HCT116 (cell line): ENCODE data around the gene KRTAP4-3. TPM values are rescaled to one million over a fixed set of nuclear protein-coding genes. Genes with fewer than 3 reads are reported as not detected.

Experiments
- ATAC-seq: fragments of 200-7000 bp; cut with Tn5 transposase; 2 replicates; pipeline ENCODE4 v1.9.1; 2020; ENCODE audit warnings: mild to moderate bottlenecking, moderate library complexity
- BruUV-seq: library from RNA; stranded (reverse); fragments of 400-500 nt; replicated peaks from 2 replicates; lab custom pipeline; 2021; lab: Mats Ljungman, UMichigan
- CTCF ChIA-PET: fragments of 300-600 bp; sonication (Branson Sonifier 250); formaldehyde crosslinking; loops from one replicate; lab custom pipeline; 2021; ENCODE audit warnings: antibody characterized with exemption; lab: Charles Lee
- POLR2A ChIA-PET: fragments of 300-600, 350-600 bp; sonication (Branson Sonifier 250); formaldehyde crosslinking; loops from one replicate; lab custom pipeline; 2021; ENCODE audit warnings: antibody characterized with exemption; lab: Charles Lee
- RAD21 ChIA-PET, 2 experiments: fragments of 300-600 bp; sonication (Branson Sonifier 250); formaldehyde crosslinking; loops; one replicate each; lab custom pipeline; 2023; ENCODE audit warnings: low total read pairs in 2 of 2; ENCODE audit not compliant: uncharacterized antibody in 2 of 2, unreplicated experiment in 2 of 2, low non-redundant PET in 1 of 2; lab: Charles Lee
- DNase-seq: peaks from one replicate; pipeline ENCODE4 v3.0.0-alpha.2; 2010; ENCODE audit warnings: low read depth, low spot score
- H2AFZ ChIP-seq: fragments of 200-600 bp; shearing (Covaris generic), sonication (generic); 2 replicates; pipeline ENCODE4 v1.6.1; 2017; ENCODE audit warnings: low read depth, mixed run types, mixed read lengths, antibody characterized with exemption, low read length; ENCODE audit not compliant: poor library complexity, severe bottlenecking
- H3K27ac ChIP-seq: 2 replicates; pipeline ENCODE4 v1.5.1; 2012; ENCODE audit warnings: low read depth, low read length
- H3K27me3 ChIP-seq: fragments of 200-600 bp; sonication (generic); 2 replicates; pipeline ENCODE4 v1.6.1; 2016; ENCODE audit warnings: mixed run types, low read length, mixed read lengths; ENCODE audit not compliant: insufficient read depth
- H3K36me3 ChIP-seq, 2 experiments: fragments of 200-500 bp in 1 of 2; fragments of 200-600 bp in 1 of 2; sonication (Bioruptor generic) in 1 of 2; sonication (generic) in 1 of 2; 2 replicates each; pipeline versions ENCODE4 v1.5.1 to v1.6.1; 2014 to 2016; ENCODE audit warnings: low read length in 2 of 2, inconsistent platforms in 1 of 2, mixed read lengths in 1 of 2, mixed run types in 1 of 2; ENCODE audit not compliant: insufficient read depth in 2 of 2, control insufficient read depth in 1 of 2
- H3K4me1 ChIP-seq, 2 experiments: fragments of 200-600 bp in 1 of 2; sonication (generic) in 1 of 2; 2 replicates each; pipeline versions ENCODE4 v1.5.1 to v1.6.1; 2012 to 2017; ENCODE audit warnings: low read length in 2 of 2, inconsistent platforms in 1 of 2, mild to moderate bottlenecking in 1 of 2, mixed read lengths in 1 of 2, mixed run types in 1 of 2, moderate library complexity in 1 of 2; ENCODE audit not compliant: insufficient read depth in 2 of 2, control insufficient read depth in 1 of 2
- H3K4me2 ChIP-seq: fragments of 200-600 bp; sonication (generic); 2 replicates; pipeline ENCODE4 v1.6.1; 2017; ENCODE audit warnings: mixed run types, low read length, mixed read lengths
- H3K4me3 ChIP-seq, 2 experiments: fragments of 200-600 bp in 1 of 2; sonication (generic) in 1 of 2; replicated peaks in 1 of 2; 2 replicates each; pipeline ENCODE4 v1.5.1; 2011 to 2016; ENCODE audit warnings: low read length in 2 of 2, control low read depth in 1 of 2, low read depth in 1 of 2, mild to moderate bottlenecking in 1 of 2, mixed read lengths in 1 of 2, mixed run types in 1 of 2
- H3K79me2 ChIP-seq: fragments of 200-600 bp; sonication (generic); 2 replicates; pipeline ENCODE4 v1.6.1; 2017; ENCODE audit warnings: mild to moderate bottlenecking, mixed run types, low read length, moderate library complexity, mixed read lengths; ENCODE audit not compliant: insufficient read depth
- H3K9ac ChIP-seq: fragments of 200-600 bp; sonication (generic); 2 replicates; pipeline ENCODE4 v1.6.1; 2016; ENCODE audit warnings: low read length, mixed read lengths
- H3K9me2 ChIP-seq: fragments of 200-600 bp; sonication (generic), shearing (Covaris generic); 2 replicates; pipeline ENCODE4 v1.6.1; 2017; ENCODE audit warnings: mixed run types, mild to moderate bottlenecking, moderate library complexity; ENCODE audit not compliant: insufficient read depth
- H3K9me3 ChIP-seq, 2 experiments: fragments of 200-500 bp in 1 of 2; fragments of 200-600 bp in 1 of 2; sonication (Bioruptor generic) in 1 of 2; sonication (generic) in 1 of 2; 2 replicates each; pipeline ENCODE4 v1.6.1; 2014 to 2017; ENCODE audit warnings: low read length in 2 of 2, mixed read lengths in 2 of 2, inconsistent platforms in 1 of 2, low read depth in 1 of 2, mild to moderate bottlenecking in 1 of 2, mixed run types in 1 of 2, moderate library complexity in 1 of 2; ENCODE audit not compliant: control insufficient read depth in 1 of 2, insufficient read depth in 1 of 2
- H4K20me1 ChIP-seq: fragments of 200-600 bp; sonication (generic), shearing (Covaris generic); 2 replicates; pipeline ENCODE4 v1.6.1; 2017; ENCODE audit warnings: mixed run types, mild to moderate bottlenecking, moderate library complexity; ENCODE audit not compliant: insufficient read depth
- CBX3 ChIP-seq: IDR thresholded peaks from 2 replicates; pipeline ENCODE4 v1.6.1; 2012; ENCODE audit warnings: low read depth
- ELF1 ChIP-seq: IDR thresholded peaks from 2 replicates; pipeline ENCODE4 v1.6.1; 2012; ENCODE audit warnings: low read depth, borderline replicate concordance
- JUND ChIP-seq: IDR thresholded peaks from 2 replicates; pipeline ENCODE4 v1.6.1; 2012
- POLR2A ChIP-seq: IDR thresholded peaks from 2 replicates; pipeline ENCODE4 v1.7.0; 2011; ENCODE audit warnings: borderline replicate concordance; ENCODE audit not compliant: insufficient read depth, insufficient read length; ENCODE audit errors: extremely low read depth
- SP1 ChIP-seq: IDR thresholded peaks from 2 replicates; pipeline ENCODE4 v1.6.1; 2012; ENCODE audit warnings: low read depth
- ZFX ChIP-seq: fragments of 450-650 bp; IDR thresholded peaks from 2 replicates; pipeline ENCODE4 v1.6.1; 2017
- intact Hi-C: fragments of 100-400 bp; cut with micrococcal nuclease; formaldehyde crosslinking; loops from 2 replicates; pipeline ENCODE4 v1.10.0; 2022
- total RNA-seq: library from RNA; stranded (reverse); gene quantifications from one replicate; pipeline ENCODE4 v1.2.1, GENCODE V29; 2021; ENCODE audit not compliant: unreplicated experiment

Gene KRTAP4-3
- total RNA-seq, 1 experiment from 2014 or later = not detected

GRCh38 chr17:41177727-41178271 lies 9.8 kb upstream of the KRTAP4-3 start, which contains the start of gene KRTAP4-2:
KRTAP4-2 (minus strand) TSS chr17:41178221; CDS start chr17:41178164, 57 bp downstream.
- no peak for TF ChIP-seq POLR2A
- TF ChIP-seq SP1 = no peak
- TF ChIP-seq ELF1 = no peak
- H2AFZ ChIP-seq = no peak within 1 kb of the TSS
- RAD21 ChIA-PET = no interaction called here
- DNase-seq (no peak), ATAC-seq (no peak)
- no peak within 1 kb of the TSS for H3K4me3 ChIP-seq
- no peak within 1 kb of the TSS for H3K9ac ChIP-seq
- no peak within 1 kb of the TSS for H3K27ac ChIP-seq
- no peaks in the 10 kb centered on the region for H4K20me1 ChIP-seq
- no peaks in the 10 kb centered on the region for H3K36me3 ChIP-seq
- H3K9me3 ChIP-seq = no peaks in the 10 kb centered on the region; a peak in 1 of 4 replicates
- no peaks in the 10 kb centered on the region for H3K9me2 ChIP-seq
- no TSS peak for BruUV-seq
- H3K79me2 ChIP-seq = no peaks in the 10 kb centered on the region
- H3K4me2 ChIP-seq = no peak within 1 kb of the TSS
- no peaks in the 10 kb centered on the region for H3K4me1 ChIP-seq
- intact Hi-C loops = no loop called here
- POLR2A ChIA-PET = no interaction called here
- no peaks in the 10 kb centered on the region for H3K27me3 ChIP-seq
- CTCF ChIA-PET = no interaction called here

GRCh38 chr17:41176744-41177387 lies 8.8 kb upstream of the KRTAP4-3 start:
- ChIA-PET CTCF (no interaction called here), POLR2A (no interaction called here), RAD21 (no interaction called here)
- Histone ChIP-seq H3K27ac (no peak overlapping the region), H3K36me3 (no peaks in the 10 kb centered on the region), H4K20me1 (no peaks in the 10 kb centered on the region), H3K9me3 (no peaks in the 10 kb centered on the region; a peak in 1 of 4 replicates), H3K9me2 (no peaks in the 10 kb centered on the region), H2AFZ (no peak overlapping the region), H3K9ac (no peak overlapping the region), H3K4me1 (no peaks in the 10 kb centered on the region), H3K4me2 (no peak overlapping the region), H3K4me3 (no peak overlapping the region), H3K79me2 (no peaks in the 10 kb centered on the region), H3K27me3 (no peaks in the 10 kb centered on the region)
- no peak for TF ChIP-seq JUND
- TF ChIP-seq ZFX = no peak
- no peak for TF ChIP-seq CBX3
- BruUV-seq = no TSS peak
- DNase-seq (no peak), ATAC-seq (no peak)
- intact Hi-C loops = no loop called here
